B cell (primary cell): ENCODE measurements around the gene HPS6. TPM values are rescaled to one million over a fixed set of nuclear protein-coding genes. Genes with fewer than 3 reads are reported as not detected.

ENCODE experiments used
- ATAC-seq: fragments of 200-7000 bp; cut with Tn5 transposase; one replicate; pipeline ENCODE4 v1.10.0; 2021; ENCODE audit warnings: low read depth, mild to moderate bottlenecking, moderate number of reproducible peaks, moderate library complexity
- CTCF ChIA-PET: fragments of 350-600 bp; sonication (Branson Sonifier 250); formaldehyde crosslinking; loops from one replicate; lab custom pipeline; 2021; ENCODE audit warnings: antibody characterized with exemption, inconsistent platforms; lab: Charles Lee
- POLR2A ChIA-PET: fragments of 350-600 bp; sonication (Branson Sonifier 250); formaldehyde crosslinking; loops from one replicate; lab custom pipeline; 2021; ENCODE audit warnings: antibody characterized with exemption; lab: Charles Lee
- DNase-seq: peaks from one replicate; pipeline ENCODE4 v3.0.0; 2013
- H2AFZ ChIP-seq: 2 replicates; pipeline ENCODE4 v1.6.1; 2012; ENCODE audit warnings: mild to moderate bottlenecking, low read depth, low read length; ENCODE audit not compliant: insufficient read depth, poor library complexity, severe bottlenecking
- H3K27ac ChIP-seq, 2 donors: 1 replicate in 1 of 2; 2 replicates in 1 of 2; pipeline ENCODE4 v1.5.1; 2012 to 2013; ENCODE audit warnings: low read length in 2 of 2, mild to moderate bottlenecking in 2 of 2, moderate library complexity in 1 of 2
- H3K27me3 ChIP-seq, 4 experiments: fragments of 200-600 bp in 1 of 4; sonication (generic) in 1 of 4; replicated peaks in 1 of 4; 1 replicate in 2 of 4; 2 replicates in 2 of 4; pipeline versions ENCODE4 v1.6.1 to v1.7.0; 2013 to 2016; ENCODE audit warnings: low read length in 3 of 4, mild to moderate bottlenecking in 2 of 4, mixed read lengths in 1 of 4, moderate library complexity in 1 of 4; ENCODE audit not compliant: insufficient read depth in 4 of 4, control insufficient read depth in 3 of 4; ENCODE audit errors: control extremely low read depth in 1 of 4
- H3K36me3 ChIP-seq, 2 experiments: replicated peaks in 1 of 2; 1 replicate in 1 of 2; 2 replicates in 1 of 2; pipeline versions ENCODE4 v1.6.1 to v1.7.1; 2013; ENCODE audit warnings: low read length in 1 of 2; ENCODE audit not compliant: insufficient read depth in 2 of 2, control insufficient read depth in 1 of 2; ENCODE audit errors: control extremely low read depth in 1 of 2, extremely low read depth in 1 of 2
- H3K4me1 ChIP-seq, 2 donors: fragments of 200-600 bp in 1 of 2; sonication (generic) in 1 of 2; 1 replicate in 1 of 2; 2 replicates in 1 of 2; pipeline versions ENCODE4 v1.5.1 to v1.6.1; 2013 to 2017; ENCODE audit warnings: low read length in 2 of 2; ENCODE audit not compliant: control insufficient read depth in 2 of 2, insufficient read depth in 2 of 2
- H3K4me2 ChIP-seq: replicated peaks from 2 replicates; pipeline ENCODE3; 2012; ENCODE audit warnings: mild to moderate bottlenecking, low read depth, low read length; ENCODE audit not compliant: poor library complexity, severe bottlenecking
- H3K4me3 ChIP-seq, 5 experiments: fragments of 200-600 bp in 1 of 5; sonication (generic) in 1 of 5; 1 replicate in 3 of 5; 2 replicates in 2 of 5; pipeline versions ENCODE4 v1.5.1 to v1.7.0; 2011 to 2016; ENCODE audit warnings: low read length in 4 of 5, mild to moderate bottlenecking in 4 of 5, low read depth in 2 of 5, control low read depth in 1 of 5, moderate library complexity in 1 of 5; ENCODE audit not compliant: insufficient read depth in 1 of 5; ENCODE audit errors: control extremely low read depth in 1 of 5, extremely low read depth in 1 of 5
- H3K79me2 ChIP-seq: fragments of 200-600 bp; sonication (generic); one replicate; pipeline ENCODE4 v1.6.0; 2016; ENCODE audit warnings: low read length; ENCODE audit not compliant: control insufficient read depth, insufficient read depth
- H3K9ac ChIP-seq: fragments of 200-600 bp; sonication (generic); 2 replicates; pipeline ENCODE4 v1.6.1; 2017; ENCODE audit warnings: mild to moderate bottlenecking, low read length, moderate library complexity
- H3K9me3 ChIP-seq, 3 donors: one replicate each; pipeline versions ENCODE4 v1.6.1 to v1.7.1; 2013; ENCODE audit warnings: low read length in 2 of 3; ENCODE audit not compliant: control insufficient read depth in 2 of 3, insufficient read depth in 1 of 3; ENCODE audit errors: control extremely low read depth in 1 of 3
- H4K20me1 ChIP-seq: 2 replicates; pipeline ENCODE4 v1.6.0; 2012; ENCODE audit warnings: mild to moderate bottlenecking, low read length; ENCODE audit not compliant: insufficient read depth, control insufficient read depth, poor library complexity, severe bottlenecking
- H3K27ac Mint-ChIP-seq: one replicate; pipeline ENCODE4 v1.8.0; 2021; ENCODE audit warnings: mixed read lengths
- H3K27me3 Mint-ChIP-seq: one replicate; pipeline ENCODE4 v1.8.0; 2021; ENCODE audit warnings: mixed read lengths
- H3K4me1 Mint-ChIP-seq: one replicate; pipeline ENCODE4 v1.8.0; 2021; ENCODE audit warnings: mixed read lengths
- H3K4me3 Mint-ChIP-seq: one replicate; pipeline ENCODE4 v1.8.0; 2021; ENCODE audit warnings: mixed read lengths
- H3K9me3 Mint-ChIP-seq: one replicate; pipeline ENCODE4 v1.8.0; 2022; ENCODE audit warnings: mixed read lengths; ENCODE audit not compliant: insufficient read depth
- CTCF ChIP-seq: fragments of 200-600 bp; IDR thresholded peaks from one replicate; pipeline ENCODE4 v1.8.0; 2022; ENCODE audit warnings: antibody characterized with exemption, mild to moderate bottlenecking
- EZH2 ChIP-seq: IDR thresholded peaks from 2 replicates; pipeline ENCODE4 v1.6.1; 2012; ENCODE audit warnings: borderline replicate concordance, low read depth, mild to moderate bottlenecking, moderate library complexity, low read length; ENCODE audit not compliant: insufficient read depth, poor library complexity, severe bottlenecking
- WGBS: methylation state at CpG from one replicate; pipeline ENCODE4 v1.1.5; 2013; ENCODE audit warnings: missing lambda C conversion rate; ENCODE audit not compliant: insufficient coverage; 5-methylcytosine and 5-hydroxymethylcytosine counted together
- intact Hi-C: fragments of 100-400 bp; cut with micrococcal nuclease; formaldehyde crosslinking; loops from one replicate; pipeline ENCODE4 v1.10.0; 2022
- polyA plus RNA-seq: library from polyadenylated mRNA; depleted of rRNA; stranded (reverse); fragments of >200 nt; gene quantifications from 2 replicates; pipeline ENCODE4 v1.2.3, GENCODE V29; 2012
- total RNA-seq, 2 donors: library from RNA; stranded (reverse); fragments of 120-200 nt in 1 of 2; gene quantifications; 1 replicate in 1 of 2; 2 replicates in 1 of 2; pipeline versions ENCODE4 v1.2.3 to v1.2.4, GENCODE V29; 2013 to 2022

The HPS6 gene
- total and polyA plus RNA-seq, 2 donors (not counting 1 experiment from before 2014, with no cell fraction given), result 2.8 to 29.5 TPM

- Mint-ChIP-seq H3K27ac (no peak overlapping the region), H3K9me3 (no peaks in the 10 kb centered on the region), H3K4me1 (peaks cover 41% of the 10 kb centered on the region), H3K27me3 (no peaks in the 10 kb centered on the region), H3K4me3 (no peak overlapping the region)
- DNase-seq, result no peak
- peak overlapping the region in 1 of 2 donors; percentile 31 for H3K27ac ChIP-seq
- no peak overlapping the region for H3K4me2 ChIP-seq
- no peak overlapping the region for H2AFZ ChIP-seq
- intact Hi-C loops, result no loop called here
- H3K4me3 ChIP-seq, result no peak overlapping the region
- H3K4me1 ChIP-seq, result peaks cover 40 to 49% of the 10 kb centered on the region in 2 donors
- no peak for ATAC-seq
- H4K20me1 ChIP-seq, result peaks cover 65% of the 10 kb centered on the region
- ChIA-PET POLR2A (no interaction called here), CTCF (interaction anchor here (0.6 to 2.1 kb wide), 4 partner anchors 9 to 40 kb away, joined by 3 to 6 read pairs (median 3); no protein-coding TSS in a partner anchor)
- peaks cover 6 to 39% of the 10 kb centered on the region in 2 experiments for H3K36me3 ChIP-seq
- no peaks in the 10 kb centered on the region for H3K9me3 ChIP-seq
- no peak overlapping the region for H3K9ac ChIP-seq
- no CpG with 5 or more reads among the region's 3 CpGs for WGBS
- H3K79me2 ChIP-seq, result peaks cover 68% of the 10 kb centered on the region
- no peak for TF ChIP-seq EZH2
- TF ChIP-seq CTCF, result peak; percentile 11
- no peaks in the 10 kb centered on the region for H3K27me3 ChIP-seq
Measured at GRCh38 chr10:102112210-102112817, 47.2 kb downstream of the HPS6 start.

GRCh38 chr10:102113261-102113955, 48.3 kb downstream of the HPS6 start:
- peaks cover 51 to 60% of the 10 kb centered on the region in 2 donors for H3K4me1 ChIP-seq
- no peak overlapping the region for H2AFZ ChIP-seq
- no peak for ATAC-seq
- peak overlapping the region; percentile 96 for H3K4me2 ChIP-seq
- intact Hi-C loops, result no loop called here
- H3K4me1 Mint-ChIP-seq, result peaks cover 51% of the 10 kb centered on the region
- H4K20me1 ChIP-seq, result peaks cover 69% of the 10 kb centered on the region
- peak overlapping the region in 4 of 5 experiments; percentile 22 to 64 (median 51) for H3K4me3 ChIP-seq
- peaks cover 79% of the 10 kb centered on the region for H3K79me2 ChIP-seq
- H3K27me3 Mint-ChIP-seq, result no peaks in the 10 kb centered on the region
- H3K36me3 ChIP-seq, result peaks cover 6 to 31% of the 10 kb centered on the region in 2 experiments
- no peaks in the 10 kb centered on the region for H3K9me3 ChIP-seq
- peak overlapping the region; percentile 86 for H3K4me3 Mint-ChIP-seq
- 73% methylated on average over 5 of the region's 7 CpGs for WGBS
- peak overlapping the region in 1 of 2 donors; percentile 56 for H3K27ac ChIP-seq
- H3K27ac Mint-ChIP-seq, result peak overlapping the region; percentile 71
- H3K9ac ChIP-seq, result peak overlapping the region; percentile 61
- no peak for TF ChIP-seq EZH2
- no peak for DNase-seq
- ChIA-PET POLR2A (interaction anchor here (0.5 to 1.3 kb wide), 4 partner anchors 18 to 282 kb away, joined by 3 to 9 read pairs (median 4); partner anchors contain the start of gene HPS6), CTCF (interaction anchor here (0.7 to 0.8 kb wide), 2 partner anchors 18 to 420 kb away, joined by 3 read pairs; no protein-coding TSS in a partner anchor)
- H3K9me3 Mint-ChIP-seq, result no peaks in the 10 kb centered on the region
- H3K27me3 ChIP-seq, result no peaks in the 10 kb centered on the region
